H1 (cell line): ENCODE measurements around the gene ACSL3. TPM values are rescaled to one million over a fixed set of nuclear protein-coding genes. Genes with fewer than 3 reads are reported as not detected.

Experiments used
- CHD1 ChIP-seq: IDR thresholded peaks from 2 replicates; pipeline ENCODE4 v1.6.1; 2012; ENCODE audit warnings: low read depth, low read length, improper control_type of control experiment
- HDAC6 ChIP-seq: IDR thresholded peaks from one replicate; pipeline ENCODE4 v1.7.1; 2012; ENCODE audit warnings: low read depth, mild to moderate bottlenecking, inconsistent platforms, low read length, moderate library complexity
- polyA plus RNA-seq, 7 experiments: library from polyadenylated mRNA; depleted of rRNA in 3 of 7; stranded (reverse) in 5 of 7; unstranded in 2 of 7; fragments of >200 nt in 5 of 7; fragments of 200-250 nt in 2 of 7; gene quantifications; 1 replicate in 5 of 7; 2 replicates in 1 of 7; 4 replicates in 1 of 7; pipeline versions ENCODE4 v1.2.1 to v1.2.3, GENCODE V29; 2011 to 2013; ENCODE audit warnings: missing spikeins in 2 of 7, mixed read lengths in 2 of 7
- total RNA-seq: library from RNA; stranded (reverse); fragmentation: NEBNext Ultra II Directional; extraction: Animal tissue kit (Norgen Biotek cat#: 25700); gene quantifications from 2 replicates; pipeline ENCODE4 v1.2.1, GENCODE V29; 2021
- TF ChIP-seq, protein P1 (sequence below): IDR thresholded peaks from 2 replicates; pipeline ENCODE4 v1.6.1; 2012; ENCODE audit warnings: inconsistent platforms

ACSL3 gene
- total and polyA plus RNA-seq, 2 of the 8 experiments (the other 6 are each of a cell fraction or from before 2014, with no cell fraction given) = 37.5 to 98.1 TPM

DNA sequence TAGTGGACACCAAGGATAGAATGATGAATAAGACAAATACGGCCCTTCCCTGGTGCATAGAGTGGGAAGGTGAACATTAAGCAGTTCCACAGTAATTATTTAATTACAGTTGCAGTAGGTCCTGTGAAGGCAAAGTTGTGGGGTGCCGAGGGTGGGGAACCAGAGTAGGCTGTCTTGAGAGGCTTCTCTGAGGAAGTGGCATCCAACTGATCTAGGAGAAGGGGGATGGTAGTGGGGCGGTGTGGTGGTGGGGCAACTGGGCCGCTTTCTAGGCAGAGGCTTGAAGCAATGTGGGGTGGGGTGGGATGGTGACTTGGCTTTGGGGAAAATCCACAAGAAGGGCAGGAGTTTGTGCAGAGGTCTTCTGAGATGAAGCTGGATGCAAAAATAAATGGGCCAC lies 11.7 kb downstream of the ACSL3 start (continued):
- no peak for TF ChIP-seq HDAC6
- no peak for TF ChIP-seq CHD1
- TF ChIP-seq, protein P1, sequence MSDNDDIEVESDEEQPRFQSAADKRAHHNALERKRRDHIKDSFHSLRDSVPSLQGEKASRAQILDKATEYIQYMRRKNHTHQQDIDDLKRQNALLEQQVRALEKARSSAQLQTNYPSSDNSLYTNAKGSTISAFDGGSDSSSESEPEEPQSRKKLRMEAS = no peak
